HG02642 (cell line): Measurements from ENCODE around the gene SMYD3.

Experiments used
- ATAC-seq: cut with Tn5 transposase; IDR thresholded peaks from one replicate; pipeline ENCODE4 v1.9.1; 2021; ENCODE audit warnings: mild to moderate bottlenecking; ENCODE audit not compliant: unreplicated experiment, poor library complexity

The SMYD3 gene

DNA sequence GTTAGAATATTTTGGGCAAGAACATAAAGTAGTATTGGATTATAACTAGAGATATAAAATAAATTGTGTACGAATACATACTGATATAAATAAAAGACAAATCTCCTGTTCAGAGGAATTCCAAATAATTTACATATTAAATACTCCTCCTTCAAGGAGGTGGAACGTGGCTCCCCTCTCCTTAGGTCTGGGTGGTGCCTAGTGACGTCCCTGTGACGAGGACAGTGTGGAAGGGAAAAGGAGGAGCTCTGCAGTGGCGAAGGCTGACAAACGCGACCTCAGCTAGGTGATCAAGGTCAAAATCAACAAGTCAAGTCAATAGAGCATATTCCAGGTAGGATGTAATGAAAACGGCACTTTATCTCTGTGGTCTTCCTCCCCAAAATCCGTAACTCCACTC is 310.0 kb downstream of the SMYD3 start:
- ATAC-seq = no peak

- ATAC-seq = no peak
Measured at GRCh38 chr1:246195296-246195695, 311.8 kb downstream of the SMYD3 start.

GRCh38 chr1:246193537-246193936 is 313.5 kb downstream of the SMYD3 start:
- ATAC-seq = no peak

DNA sequence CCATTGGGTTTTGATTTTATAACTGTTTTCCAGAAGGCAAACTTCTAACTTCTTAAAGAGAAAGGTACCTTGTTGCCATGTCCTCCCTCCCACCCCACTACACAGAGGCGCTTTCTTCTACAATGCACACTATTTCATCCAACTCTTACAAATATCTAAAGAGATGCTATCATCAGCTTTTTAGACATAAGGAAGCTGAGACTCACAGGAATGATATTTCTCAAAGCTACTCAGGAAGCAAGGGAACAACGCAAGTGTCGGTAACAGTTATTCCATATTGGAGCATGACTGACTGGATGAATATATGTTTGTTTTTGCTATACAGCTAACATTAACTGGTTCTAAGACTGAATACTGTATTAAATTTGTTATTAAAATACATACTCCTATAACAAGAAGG is 318.0 kb downstream of the SMYD3 start:
- ATAC-seq = no peak

DNA sequence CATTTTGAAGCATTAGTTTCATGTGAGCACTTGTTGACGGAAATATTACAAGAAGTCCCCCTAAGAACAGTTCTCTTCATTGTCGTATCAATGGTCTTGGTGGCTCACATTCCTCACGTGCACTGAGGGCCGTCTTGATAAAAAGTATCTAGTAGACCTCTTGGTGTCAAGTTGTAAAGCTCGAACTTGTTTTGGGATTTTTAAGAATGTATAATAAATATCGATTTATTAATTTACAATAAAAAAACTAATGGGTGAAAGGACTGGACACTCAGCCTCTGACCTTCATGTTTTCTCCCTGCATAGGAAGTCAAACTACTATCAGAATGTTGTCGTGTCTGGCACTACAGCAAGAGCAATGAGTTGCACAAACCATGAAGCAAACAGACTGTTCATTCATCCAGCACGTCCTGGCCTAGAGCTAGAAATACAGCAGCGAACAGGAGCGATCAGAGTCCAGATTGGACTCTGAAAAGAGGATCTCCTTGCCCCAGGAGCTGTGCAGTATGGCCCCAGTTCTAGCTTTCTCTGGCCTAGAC is 319.2 kb downstream of the SMYD3 start:
- no peak for ATAC-seq

DNA sequence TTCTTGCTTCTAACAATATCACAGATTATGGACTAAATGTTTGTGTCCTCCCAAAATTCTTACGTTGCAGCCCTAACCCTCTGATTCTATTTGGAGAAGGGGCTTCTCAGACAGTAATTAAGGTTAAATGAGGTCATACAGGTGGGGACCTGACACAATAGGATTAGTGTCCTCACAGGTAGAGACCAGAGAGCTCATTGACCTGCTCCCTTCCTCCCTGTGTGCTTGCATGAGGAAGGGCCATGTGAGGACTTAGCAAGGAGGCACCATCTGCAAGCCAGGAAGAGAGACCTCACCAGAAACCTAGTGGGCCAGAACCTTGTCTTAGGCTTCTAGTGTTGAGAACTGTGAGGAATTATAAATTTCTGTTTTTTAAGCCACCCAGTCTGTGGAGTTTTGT is 322.6 kb downstream of the SMYD3 start:
- no peak for ATAC-seq

DNA sequence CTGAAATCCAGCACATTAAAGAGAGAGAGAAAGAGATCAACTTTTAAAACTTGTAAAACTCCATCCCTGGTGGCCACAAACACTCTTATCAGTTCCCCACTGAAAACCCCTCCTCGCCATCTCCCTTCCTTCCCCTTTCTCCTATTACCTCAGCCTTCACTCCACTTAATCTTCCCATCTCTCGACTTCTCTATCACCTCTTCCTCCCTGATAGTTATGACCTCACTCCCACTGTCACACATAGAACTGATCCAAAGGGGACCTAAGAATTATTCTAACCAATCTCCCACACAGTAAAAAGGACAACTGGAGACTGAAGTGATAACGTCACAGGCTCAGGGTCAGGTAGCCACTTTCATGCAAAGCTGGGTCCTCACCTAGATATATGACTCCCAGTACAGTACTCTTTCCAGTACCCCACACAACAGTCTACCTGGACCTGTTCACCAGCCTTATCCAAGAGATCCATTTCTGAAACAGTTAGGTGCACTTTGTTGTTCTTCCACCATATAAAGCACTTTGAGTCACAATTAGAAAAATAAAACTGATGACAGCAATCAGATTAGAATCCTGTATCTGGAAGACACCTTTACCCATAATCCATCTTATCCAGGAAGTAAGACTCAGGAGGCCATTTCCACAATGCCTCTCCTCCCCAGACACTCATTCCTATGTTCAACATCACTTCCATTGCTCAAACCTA is 324.8 kb downstream of the SMYD3 start:
- no peak for ATAC-seq

DNA sequence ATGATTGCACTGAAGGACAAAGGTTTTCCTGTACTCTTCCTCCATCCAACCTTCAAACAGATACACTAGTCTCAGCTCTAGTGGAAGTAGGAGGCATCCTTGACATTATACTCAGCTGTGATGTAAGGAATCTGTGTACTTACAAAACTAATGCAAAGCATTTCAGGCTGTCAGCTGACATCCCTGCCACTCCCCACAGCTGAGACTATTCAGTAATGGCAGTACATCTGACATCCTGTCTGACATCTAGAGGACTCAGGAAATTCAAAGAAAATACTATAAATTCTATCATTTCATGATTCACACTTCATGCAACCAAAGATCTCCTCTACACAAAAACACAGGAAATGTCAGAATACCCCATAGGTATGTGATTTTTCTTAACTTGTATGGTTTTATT is 325.8 kb downstream of the SMYD3 start:
- ATAC-seq = no peak

DNA sequence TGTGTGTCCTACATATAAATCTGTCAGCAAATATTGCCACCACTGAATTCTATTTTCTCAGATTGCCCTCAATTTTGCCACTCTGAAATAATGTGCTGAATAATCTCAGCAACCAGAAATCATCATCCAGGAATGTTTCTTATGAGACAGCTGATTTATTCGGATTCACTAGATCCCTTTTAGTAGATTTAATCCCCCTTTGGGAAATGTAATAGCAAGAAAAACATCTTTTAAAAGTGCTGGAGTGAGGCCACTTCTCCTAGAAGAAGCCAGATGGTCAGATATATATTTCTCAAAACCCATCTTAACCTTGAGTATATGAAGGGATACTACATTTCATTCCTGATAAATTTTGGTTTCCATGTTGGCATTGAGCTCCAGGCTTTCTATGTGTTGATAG is 327.7 kb downstream of the SMYD3 start:
- ATAC-seq = no peak

- no peak for ATAC-seq
Measured at GRCh38 chr1:246178717-246179311, 328.3 kb downstream of the SMYD3 start.

- no peak for ATAC-seq
Measured at GRCh38 chr1:246176126-246177024, 330.7 kb downstream of the SMYD3 start.

GRCh38 chr1:246170574-246171261 is 336.4 kb downstream of the SMYD3 start:
- ATAC-seq = peak; percentile 72

GRCh38 chr1:246169486-246169885 is 337.6 kb downstream of the SMYD3 start:
- ATAC-seq = no peak

- no peak for ATAC-seq
Measured at GRCh38 chr1:246169019-246169418, 338.1 kb downstream of the SMYD3 start.

DNA sequence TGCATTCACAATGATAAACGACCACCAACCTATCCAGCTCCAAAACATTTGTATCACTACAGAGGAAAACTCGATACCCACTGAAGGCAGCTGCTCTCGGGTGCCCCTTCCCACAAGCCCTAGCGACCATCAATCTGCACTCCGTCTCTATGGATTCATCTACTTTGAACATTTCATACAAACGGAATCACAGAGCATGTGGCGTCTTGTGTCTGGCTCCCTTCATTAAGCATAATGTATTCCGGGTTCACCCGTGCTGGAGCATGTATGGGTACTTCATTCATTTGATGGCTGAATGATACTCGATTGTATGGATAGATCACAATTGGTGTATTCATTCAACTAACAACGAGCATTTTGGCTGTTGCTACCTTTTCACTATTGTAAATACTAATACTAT is 340.2 kb downstream of the SMYD3 start:
- no peak for ATAC-seq

DNA sequence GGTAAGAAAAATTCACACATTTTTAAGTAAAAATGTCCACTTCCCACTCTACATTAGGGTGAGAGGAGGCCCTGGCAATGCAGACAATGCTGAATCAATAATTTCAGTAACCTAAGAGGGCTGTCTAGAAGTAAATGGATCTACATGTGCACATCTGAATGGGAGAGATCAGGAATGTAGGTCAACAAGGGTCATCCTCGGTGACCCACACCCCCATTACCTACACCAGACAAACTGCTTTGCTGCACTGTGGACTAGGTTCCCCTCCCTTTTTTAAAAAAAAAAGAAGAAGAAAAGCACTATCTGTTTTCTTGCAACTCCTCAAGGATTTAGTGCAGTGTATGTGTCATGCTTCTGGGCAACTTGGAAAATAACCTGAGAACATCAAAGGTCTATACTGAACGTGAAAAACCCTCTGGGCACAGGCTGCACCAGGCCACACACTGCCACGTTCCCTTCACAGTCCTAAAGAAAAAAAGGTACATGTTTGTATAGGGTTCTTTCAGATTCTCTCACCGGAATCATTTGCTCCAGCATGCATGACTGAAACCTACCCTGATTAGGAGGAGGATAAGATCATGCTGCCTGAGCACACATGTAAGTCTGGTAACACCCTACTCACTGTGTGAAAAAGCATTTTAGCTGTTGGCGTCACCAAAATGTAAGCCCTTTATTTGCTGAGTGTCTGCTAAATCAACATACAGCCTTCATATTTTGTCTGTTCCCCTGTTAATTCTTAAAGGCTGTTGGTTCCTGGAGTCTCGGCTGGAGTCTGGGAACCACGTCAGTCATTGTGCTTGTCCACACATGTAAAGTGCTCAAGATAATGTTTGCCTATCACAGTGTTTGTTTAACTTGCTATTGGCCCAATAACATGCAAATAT is 341.0 kb downstream of the SMYD3 start:
- ATAC-seq = no peak

- no peak for ATAC-seq
Measured at GRCh38 chr1:246164764-246165163, 342.3 kb downstream of the SMYD3 start.

GRCh38 chr1:246162560-246162959 is 344.5 kb downstream of the SMYD3 start:
- ATAC-seq = no peak

- ATAC-seq = no peak
Measured at GRCh38 chr1:246161626-246162025, 345.5 kb downstream of the SMYD3 start.
